Fibroblast of skin of left biceps (primary cell): ENCODE measurements around the gene MED13.
"Not testable (repeated sequence)": the region's sequence is repeated elsewhere in the genome, so short reads cannot be mapped to it uniquely, and the experiment has no call there.

Experiments
- DNase-seq, 2 experiments: peaks; one replicate each; pipeline ENCODE4 v3.0.0-alpha.2; 2013; ENCODE audit warnings: low read depth in 2 of 2

MED13 gene

DNA sequence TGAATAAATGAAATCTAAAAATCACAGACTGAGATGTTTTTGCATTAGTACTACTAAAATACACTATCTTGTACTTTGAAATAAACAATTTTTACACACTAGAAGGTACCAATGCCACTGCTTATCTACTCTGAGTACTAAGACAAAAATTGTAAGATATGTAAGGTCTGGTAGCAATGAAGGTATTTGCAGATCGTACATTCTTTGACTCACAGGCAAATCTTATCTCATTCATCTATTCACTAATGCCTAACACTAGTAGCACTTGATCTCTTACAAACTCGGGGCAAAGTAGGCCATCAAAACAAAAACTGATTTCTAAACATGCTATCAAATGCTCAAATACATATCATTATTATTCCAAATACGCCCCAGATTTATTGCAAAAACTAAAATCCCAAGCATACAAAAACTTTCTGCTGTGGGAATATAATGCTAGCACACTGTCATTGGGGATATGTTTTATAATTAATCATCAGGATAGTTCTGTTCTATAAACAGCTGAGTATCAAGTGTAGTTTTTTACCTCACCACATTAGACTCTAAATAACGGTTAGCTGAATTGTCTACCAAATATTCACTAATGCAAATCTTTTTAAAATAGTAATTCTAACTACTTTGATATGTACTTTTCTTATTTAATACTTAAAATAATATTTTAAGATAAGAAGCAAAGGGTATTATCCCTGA, 68.0 kb downstream of the MED13 start:
- DNase-seq: no peak

GRCh38 chr17:61989509-61989908, 75.6 kb downstream of the MED13 start:
- no peak for DNase-seq

- DNase-seq: no peak
These were observed 78.2 kb downstream of the MED13 start for GRCh38 chr17:61986898-61987297.

DNA sequence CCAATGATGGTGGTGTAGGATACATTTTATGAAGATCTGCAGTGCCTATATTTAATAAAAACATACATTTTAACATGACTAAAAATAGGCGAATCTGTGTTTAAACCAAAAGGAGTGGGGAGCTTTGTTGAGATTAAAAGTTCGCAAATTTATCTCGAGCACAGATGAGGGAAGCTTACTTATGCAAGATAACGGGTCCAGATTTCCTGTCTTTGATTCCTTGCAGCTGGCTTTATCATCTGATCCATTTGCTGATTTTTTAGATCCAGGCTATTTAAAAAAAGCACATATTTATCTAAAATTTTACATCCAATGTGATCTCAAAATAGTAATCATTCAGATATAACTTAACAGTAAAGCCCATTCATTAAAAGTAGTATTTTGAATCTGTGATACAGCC, 80.3 kb downstream of the MED13 start:
- DNase-seq: no peak

- no peak for DNase-seq
These were observed 83.8 kb downstream of the MED13 start for GRCh38 chr17:61981323-61981722.

DNA sequence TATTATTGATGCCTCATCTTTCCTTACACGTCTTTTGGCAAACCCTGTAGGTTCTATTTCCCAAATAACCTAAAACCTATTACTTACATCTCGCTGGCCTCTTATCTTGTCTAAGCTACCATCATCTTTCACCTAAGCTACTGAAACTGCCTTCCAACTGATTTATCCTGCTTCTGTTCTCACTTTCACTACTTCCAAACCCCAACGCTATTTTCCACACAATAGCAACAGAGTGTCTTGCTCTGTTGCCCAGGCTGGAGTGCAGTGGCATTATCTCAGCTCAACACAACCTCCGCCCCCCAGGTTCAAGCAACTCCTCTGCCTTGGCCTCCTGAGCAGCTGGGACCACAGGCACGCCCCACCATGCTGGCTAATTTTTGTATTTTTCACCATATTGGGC, 84.5 kb downstream of the MED13 start:
- DNase-seq: no peak

GRCh38 chr17:61974115-61974514, 91.0 kb downstream of the MED13 start:
- DNase-seq: no peak

DNA sequence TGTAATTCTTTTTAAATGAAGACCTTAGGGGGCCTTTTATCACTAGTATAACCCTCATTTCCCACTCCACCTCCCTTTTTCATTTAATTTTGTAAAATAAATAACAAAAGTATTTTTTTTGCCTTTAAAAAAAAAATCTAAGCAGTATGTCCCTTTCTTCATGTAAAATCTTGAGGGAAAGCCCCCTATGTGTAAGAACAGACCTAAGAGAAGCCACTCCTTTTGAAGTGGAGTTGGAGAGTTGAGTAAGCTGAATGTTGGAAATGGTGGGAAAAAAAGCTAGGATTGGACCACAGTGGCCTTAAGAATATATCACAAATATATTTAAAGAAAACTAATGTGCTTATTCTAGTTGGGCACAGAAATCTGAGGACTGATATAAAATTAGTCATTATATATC, 92.8 kb downstream of the MED13 start:
- DNase-seq: no peak

DNA sequence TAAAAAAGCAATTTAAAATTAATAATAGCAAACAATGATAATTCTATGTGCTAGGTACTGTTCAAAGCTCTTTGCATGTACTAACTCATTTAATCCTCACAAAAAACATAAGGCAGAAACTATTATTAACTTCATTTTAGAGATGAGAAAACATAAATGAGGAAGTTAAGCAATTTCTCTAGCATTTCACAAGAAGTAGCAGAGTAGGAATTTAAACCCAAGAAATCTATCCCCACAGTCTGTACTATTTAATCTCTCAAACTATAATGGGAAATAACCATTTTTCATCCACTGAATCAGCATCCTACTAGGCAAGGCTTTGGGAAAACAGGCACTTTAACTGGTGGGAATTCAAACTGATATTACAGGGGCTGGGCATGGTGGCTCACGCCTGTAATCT, 95.0 kb downstream of the MED13 start:
- DNase-seq: no peak

DNA sequence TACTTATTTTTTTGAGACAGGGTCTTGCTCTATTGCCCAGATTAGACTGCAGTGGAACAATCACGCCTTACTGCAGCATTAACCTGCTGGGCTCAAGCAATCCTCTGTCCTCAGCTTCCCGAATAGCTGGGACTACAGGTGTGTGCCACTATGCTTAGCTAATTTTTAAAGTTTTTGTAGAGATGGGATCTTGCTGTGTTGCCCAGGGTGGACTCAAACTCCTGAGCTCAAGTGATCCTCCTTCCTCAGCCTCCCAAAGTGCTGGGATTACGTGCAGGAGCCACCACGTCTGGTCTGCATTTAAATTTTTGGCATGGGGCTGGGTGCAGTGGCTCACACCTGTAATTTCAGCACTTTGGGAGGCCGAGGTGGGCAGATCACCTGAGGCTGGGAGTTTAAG, 96.3 kb downstream of the MED13 start:
- DNase-seq: no peak

DNA sequence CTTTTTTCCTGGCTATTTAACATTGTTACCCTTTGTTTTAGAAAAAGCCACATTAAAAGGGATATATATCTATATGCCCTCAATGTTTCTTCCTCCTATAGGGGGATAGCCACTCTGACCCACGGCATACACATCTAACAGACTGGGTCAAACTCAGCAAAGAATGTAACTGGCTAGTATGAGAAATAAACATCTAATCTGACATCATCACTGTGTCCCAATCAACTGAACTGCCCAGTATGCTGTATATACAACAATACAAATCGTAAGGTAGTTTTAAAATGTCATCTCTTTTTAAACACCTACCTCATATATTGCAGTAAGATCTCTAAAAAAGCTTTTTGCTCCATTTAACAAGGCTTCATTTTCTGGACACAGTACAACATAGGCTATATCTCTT, 97.3 kb downstream of the MED13 start:
- no peak for DNase-seq

DNA sequence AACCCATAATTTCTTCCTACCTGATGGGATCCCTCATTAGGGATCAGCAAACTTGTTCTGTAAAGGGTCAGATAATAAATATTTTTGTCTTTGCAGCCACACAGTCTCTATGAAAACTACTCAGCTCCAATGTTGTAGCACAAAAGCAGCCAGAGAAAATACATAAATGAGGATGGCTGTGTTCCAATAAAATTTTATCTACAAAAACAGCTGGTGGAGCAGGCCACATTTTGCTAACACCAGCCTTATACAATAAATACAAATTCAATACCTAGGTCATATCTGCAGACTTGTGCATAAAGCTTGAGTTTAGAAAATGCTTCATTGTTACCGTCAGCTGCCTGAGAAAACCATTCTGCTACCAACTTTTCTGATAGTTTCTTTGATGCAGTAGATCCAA, 98.9 kb downstream of the MED13 start:
- DNase-seq: no peak

DNA sequence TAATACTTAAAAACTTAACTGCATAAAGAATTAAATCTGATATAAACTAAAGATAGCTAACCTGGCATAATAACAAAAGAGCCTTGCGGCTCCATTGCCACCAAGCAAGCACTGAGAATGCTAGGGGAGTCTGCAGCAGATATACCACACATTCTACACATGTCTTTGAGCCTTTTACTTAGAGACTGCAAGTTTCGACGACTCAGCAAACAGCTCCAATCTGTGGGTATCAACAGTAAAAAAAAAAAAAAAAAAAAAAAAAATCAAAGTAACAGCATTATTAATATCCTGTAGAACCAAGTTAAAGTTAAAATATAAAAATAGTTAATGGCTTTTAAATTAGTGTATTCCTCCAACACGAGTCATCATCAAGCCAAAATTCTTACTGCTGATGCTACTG, 109.5 kb downstream of the MED13 start:
- DNase-seq: no peak

GRCh38 chr17:61947367-61948078, 117.6 kb downstream of the MED13 start:
- DNase-seq: no peak

DNA sequence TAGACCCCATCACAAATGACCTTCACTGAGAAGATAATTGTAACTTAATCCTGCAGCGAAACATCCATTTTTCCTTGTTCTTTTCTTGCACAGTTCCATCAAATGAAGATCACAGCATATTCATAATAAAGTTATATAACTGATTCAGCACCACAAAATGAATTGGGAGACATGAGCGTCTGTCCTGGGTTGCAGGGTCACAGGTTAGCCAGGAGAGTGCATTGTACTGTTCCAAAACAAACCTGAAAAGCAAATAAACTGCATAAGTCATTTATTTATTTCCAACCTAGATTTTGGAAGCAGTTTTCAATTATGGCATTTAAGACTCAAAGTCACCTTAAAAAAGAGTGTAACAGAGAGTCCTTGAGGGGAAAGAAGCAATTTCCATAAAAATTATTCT, 118.7 kb downstream of the MED13 start:
- DNase-seq: no peak

DNA sequence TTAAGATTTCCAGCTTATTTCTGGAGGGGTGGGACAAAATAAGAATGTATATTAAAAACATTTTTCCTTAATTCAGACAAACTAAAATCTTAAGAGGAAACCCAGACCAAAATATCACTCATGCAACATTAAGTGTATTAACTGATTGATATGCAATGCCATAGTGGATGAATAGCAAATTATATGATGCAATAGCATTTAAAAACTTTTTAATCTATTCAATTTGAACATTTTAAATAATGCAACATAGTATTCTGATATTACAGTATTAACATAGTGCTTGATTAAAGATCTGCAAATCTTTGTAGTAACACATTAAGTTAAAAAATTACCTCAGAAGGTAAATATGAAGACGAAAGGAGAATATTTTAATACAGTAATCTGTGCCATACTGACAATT, 122.0 kb downstream of the MED13 start:
- no peak for DNase-seq

GRCh38 chr17:61942085-61942484, 123.0 kb downstream of the MED13 start:
- no peak for DNase-seq

DNA sequence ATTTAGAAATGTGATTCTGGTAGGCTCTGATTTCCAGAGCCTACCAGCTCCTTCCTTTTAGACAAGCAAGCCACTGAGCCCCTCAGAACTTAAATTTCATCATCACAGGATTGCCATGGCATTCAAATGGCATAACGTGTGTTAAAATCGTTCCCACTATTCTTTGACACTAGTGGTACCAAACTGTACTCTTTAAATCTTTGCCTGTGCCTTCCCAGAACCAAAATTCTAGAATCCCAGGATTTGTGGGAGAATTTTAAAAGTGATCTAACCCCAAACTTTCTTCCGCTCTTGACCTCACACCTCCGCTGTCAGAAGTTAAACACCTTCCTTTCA, 137.0 kb downstream of the MED13 start:
- DNase-seq: no peak

- peak; percentile 90 for DNase-seq
These were observed 137.6 kb downstream of the MED13 start, which contains the start of gene INTS2 for GRCh38 chr17:61927208-61928100. Gene INTS2 (minus strand): TSS chr17:61927982. CDS start chr17:61926644, 1,338 bp downstream.

GRCh38 chr17:61926826-61927207, 138.3 kb downstream of the MED13 start:
- DNase-seq: no peak

DNA sequence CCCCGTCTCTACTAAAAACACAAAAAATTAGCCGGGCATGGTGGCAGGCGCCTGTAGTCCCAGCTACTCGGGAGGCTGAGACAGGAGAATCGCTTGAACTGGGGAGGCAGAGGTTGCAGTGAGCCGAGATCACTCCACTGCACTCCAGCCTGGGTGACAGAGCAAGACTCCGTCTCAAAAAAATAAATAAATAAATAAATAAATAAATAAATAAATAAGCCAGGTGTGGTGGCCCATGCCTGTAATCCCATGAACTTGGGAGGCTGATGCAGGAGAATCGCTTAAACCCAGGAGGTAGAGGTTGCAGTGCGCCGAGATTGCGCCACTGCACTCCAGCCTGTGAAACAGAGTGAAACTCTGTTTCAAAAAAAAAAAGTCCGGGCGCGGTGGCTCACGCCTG, 149.9 kb downstream of the MED13 start:
- not testable (repeated sequence) for DNase-seq

DNA sequence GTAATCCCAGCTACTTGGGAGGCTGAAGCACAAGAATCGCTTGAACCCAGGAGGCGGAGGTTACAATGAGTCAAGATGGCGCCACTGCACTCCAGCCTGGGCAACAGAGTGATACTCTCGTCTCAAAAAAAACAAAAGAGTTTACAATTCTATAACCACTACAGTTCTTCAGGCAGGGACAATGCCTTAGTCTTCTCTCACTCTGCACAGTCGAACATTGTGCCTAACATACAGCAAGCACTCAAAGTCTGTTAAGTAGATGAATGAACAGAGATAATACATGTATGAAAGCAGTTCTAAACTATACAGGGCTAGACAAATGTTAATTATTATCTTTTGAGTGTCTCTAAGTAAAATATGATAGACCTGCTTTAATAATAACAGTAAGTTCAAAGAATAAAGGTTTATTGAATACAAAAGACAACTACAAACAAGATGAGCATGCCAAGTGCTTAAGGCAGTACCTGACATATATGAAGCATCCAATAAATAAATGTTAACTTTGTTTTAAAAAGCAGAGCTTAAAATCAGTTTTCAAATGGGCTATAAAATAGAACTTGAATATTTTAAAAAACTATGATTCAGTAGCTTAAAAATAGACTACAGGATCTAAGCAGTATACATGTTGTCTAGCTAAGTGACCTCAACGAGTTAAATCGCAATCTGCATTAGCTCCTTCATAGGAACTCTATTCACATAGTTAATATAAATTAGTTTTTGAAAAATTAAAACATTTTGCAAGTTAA, 156.6 kb downstream of the MED13 start:
- DNase-seq: no peak
